SK-N-SH treated with all-trans-retinoic acid at 6 μM for 48 hours (cell line): Measurements from ENCODE around the gene TNFRSF25.

Source experiments
- ARNTL ChIP-seq: fragments of 450-650 bp; formaldehyde crosslinking; IDR thresholded peaks from 2 replicates; pipeline ENCODE4 v1.5.0; 2020; ENCODE audit warnings: low read depth, mild to moderate bottlenecking, moderate library complexity, borderline replicate concordance
- BACH2 ChIP-seq: fragments of 250-450 bp; sonication (Bioruptor Pico); IDR thresholded peaks from 2 replicates; pipeline ENCODE4 v1.9.0; 2021; ENCODE audit warnings: mild to moderate bottlenecking, borderline replicate concordance
- CREB5 ChIP-seq: fragments of 250-450 bp; sonication (Bioruptor Pico); IDR thresholded peaks from 2 replicates; pipeline ENCODE4 v1.5.1; 2020; ENCODE audit warnings: low read depth, mild to moderate bottlenecking, moderate library complexity
- CSDC2 ChIP-seq: fragments of 250-450 bp; sonication (Bioruptor Pico); IDR thresholded peaks from 2 replicates; pipeline ENCODE4 v1.5.0; 2020; ENCODE audit warnings: mild to moderate bottlenecking, moderate library complexity
- PATZ1 ChIP-seq: fragments of 250-450 bp; sonication (Bioruptor Pico); IDR thresholded peaks from 2 replicates; pipeline ENCODE4 v1.8.0; 2020; ENCODE audit warnings: mild to moderate bottlenecking, moderate library complexity, borderline replicate concordance
- RARB ChIP-seq: fragments of 250-450 bp; sonication (Bioruptor Pico); IDR thresholded peaks from 2 replicates; pipeline ENCODE4 v1.8.0; 2021; ENCODE audit warnings: mild to moderate bottlenecking, moderate library complexity
- TOX ChIP-seq: fragments of 250-450 bp; sonication (Bioruptor Pico); IDR thresholded peaks from 2 replicates; pipeline ENCODE4 v1.8.0; 2021; ENCODE audit warnings: mild to moderate bottlenecking, moderate library complexity, borderline replicate concordance
- ZFP30 ChIP-seq: fragments of 450-650 bp; formaldehyde crosslinking; IDR thresholded peaks from 2 replicates; pipeline ENCODE4 v1.5.0; 2022; ENCODE audit warnings: mild to moderate bottlenecking, moderate library complexity
- ZNF70 ChIP-seq: fragments of 450-650 bp; formaldehyde crosslinking; IDR thresholded peaks from 2 replicates; pipeline ENCODE4 v1.5.0; 2020; ENCODE audit warnings: mild to moderate bottlenecking, moderate library complexity

- TF ChIP-seq RARB (CRISPR knock-in tag) (no peak), CSDC2 (no peak), PATZ1 (CRISPR knock-in tag) (no peak), CREB5 (no peak), ZNF70 (CRISPR knock-in tag) (no peak), BACH2 (CRISPR knock-in tag) (no peak), ARNTL (CRISPR knock-in tag) (no peak), ZFP30 (CRISPR knock-in tag) (no peak), TOX (CRISPR knock-in tag) (no peak)
Measured at GRCh38 chr1:6504887-6505286, 38.9 kb upstream of the TNFRSF25 start.
